K562 (cell line): ENCODE results near the gene RNF213. TPM values are rescaled to one million over a fixed set of nuclear protein-coding genes. Genes with fewer than 3 reads are reported as not detected.

Source experiments
- ATAC-seq: fragments of 200-7000 bp; cut with Tn5 transposase; 3 replicates; pipeline ENCODE4 v1.9.1; 2020; ENCODE audit warnings: moderate library complexity
- BruUV-seq: library from RNA; stranded (reverse); fragments of 400-500 nt; replicated peaks from 2 replicates; lab custom pipeline; 2021; lab: Mats Ljungman, UMichigan
- CTCF ChIA-PET: fragments of 300-600 bp; formaldehyde crosslinking; extraction: SDS; loops from one replicate; lab custom pipeline; 2021; ENCODE audit warnings: low intra/inter-chr PET ratio; lab: Yijun Ruan, JAX
- POLR2A ChIA-PET: fragments of 300-600, 350-650 bp; sonication (Branson Sonifier 250); formaldehyde crosslinking; extraction: SDS; loops from one replicate; lab custom pipeline; 2021; ENCODE audit warnings: antibody characterized with exemption, inconsistent platforms; lab: Yijun Ruan, JAX
- DNase-seq, 4 experiments: peaks; one replicate each; pipeline versions ENCODE4 v3.0.0 to v3.0.0-alpha.2; 2011 to 2018; ENCODE audit warnings: low spot score in 3 of 4, mixed read lengths in 3 of 4; ENCODE audit errors: extremely low read depth in 1 of 4
- FAIRE-seq: peaks from 2 replicates; lab custom pipeline; 2011; peaks lifted over from hg19 to GRCh38; lab: Jason Lieb, UNC
- H2AFZ ChIP-seq: 2 replicates; pipeline ENCODE4 v1.6.0; 2011; ENCODE audit warnings: low read depth, low read length, control low read depth, inconsistent platforms
- H3K27ac ChIP-seq: fragments of 200-600 bp; 3 replicates; pipeline ENCODE4 v1.8.0; 2011; ENCODE audit warnings: low read depth, mild to moderate bottlenecking, control low read depth, inconsistent platforms, low read length, moderate library complexity, mixed read lengths; ENCODE audit errors: extremely low read depth
- H3K27me3 ChIP-seq, 2 experiments: fragments of 300-600 bp in 1 of 2; 2 replicates in 1 of 2; 3 replicates in 1 of 2; pipeline versions ENCODE4 v1.6.0 to v1.8.0; 2011; ENCODE audit warnings: inconsistent platforms in 2 of 2, low read length in 2 of 2, mild to moderate bottlenecking in 1 of 2, mixed read lengths in 1 of 2, moderate library complexity in 1 of 2; ENCODE audit not compliant: control insufficient read depth in 2 of 2, insufficient read depth in 2 of 2
- H3K36me3 ChIP-seq: fragments of 300-600 bp; 3 replicates; pipeline ENCODE4 v1.8.0; 2011; ENCODE audit warnings: mild to moderate bottlenecking, low read length, inconsistent platforms; ENCODE audit not compliant: control insufficient read depth, insufficient read depth
- H3K4me1 ChIP-seq, 2 experiments: fragments of 200-600 bp in 1 of 2; replicated peaks in 1 of 2; 2 replicates in 1 of 2; 3 replicates in 1 of 2; pipeline versions ENCODE4 v1.5.1 to v1.8.0; 2011; ENCODE audit warnings: inconsistent platforms in 2 of 2, low read length in 2 of 2, mild to moderate bottlenecking in 1 of 2, mixed read lengths in 1 of 2, moderate library complexity in 1 of 2; ENCODE audit not compliant: control insufficient read depth in 2 of 2, insufficient read depth in 2 of 2
- H3K4me2 ChIP-seq: 2 replicates; pipeline ENCODE4 v1.6.1; 2011; ENCODE audit warnings: low read length, control low read depth, inconsistent platforms, mixed read lengths; ENCODE audit not compliant: insufficient read depth
- H3K4me3 ChIP-seq: fragments of 200-600 bp; sonication (generic), shearing (Covaris generic); 2 replicates; pipeline ENCODE4 v1.5.1; 2016; ENCODE audit warnings: control low read depth, inconsistent platforms
- H3K79me2 ChIP-seq: fragments of 200-600 bp; 3 replicates; pipeline ENCODE4 v1.8.0; 2011; ENCODE audit warnings: low read length, inconsistent platforms; ENCODE audit not compliant: control insufficient read depth, insufficient read depth
- H3K9ac ChIP-seq, 2 experiments: 2 replicates each; pipeline versions ENCODE4 v1.6.0 to v1.6.1; 2011; ENCODE audit warnings: low read depth in 2 of 2, low read length in 2 of 2, control low read depth in 1 of 2, inconsistent platforms in 1 of 2, mild to moderate bottlenecking in 1 of 2, mixed read lengths in 1 of 2; ENCODE audit not compliant: insufficient read depth in 1 of 2
- H3K9me1 ChIP-seq: one replicate; pipeline ENCODE4 v1.6.0; 2011; ENCODE audit warnings: inconsistent platforms, mild to moderate bottlenecking, low read length, moderate library complexity; ENCODE audit not compliant: control insufficient read depth, insufficient read depth
- H3K9me3 ChIP-seq: replicated peaks from 2 replicates; pipeline ENCODE4 v1.5.1; 2011; ENCODE audit warnings: low read depth, low read length, inconsistent platforms; ENCODE audit not compliant: control insufficient read depth, insufficient read depth
- H4K20me1 ChIP-seq: replicated peaks from 2 replicates; pipeline ENCODE4 v1.6.1; 2011; ENCODE audit warnings: low read length, inconsistent platforms, mixed read lengths; ENCODE audit not compliant: control insufficient read depth, insufficient read depth
- CLOCK ChIP-seq: fragments of 250-450 bp; sonication (Bioruptor Pico); IDR thresholded peaks from 2 replicates; pipeline ENCODE4 v1.4.0; 2020; ENCODE audit warnings: mild to moderate bottlenecking, moderate library complexity, borderline replicate concordance
- TEAD4 ChIP-seq, 2 experiments: sonication (generic) in 1 of 2; formaldehyde crosslinking in 1 of 2; IDR thresholded peaks; 2 replicates each; pipeline versions ENCODE4 v1.6.1 to v1.8.0; 2012 to 2022; ENCODE audit warnings: borderline replicate concordance in 1 of 2, inconsistent platforms in 1 of 2, low read length in 1 of 2, mild to moderate bottlenecking in 1 of 2, missing genetic modification reagents in 1 of 2
- WGBS: fragments of 100-300 bp; shearing (Covaris generic); methylation state at CpG from one replicate; pipeline ENCODE4 v1.1.6; 2016; ENCODE audit warnings: low coverage, mixed read lengths; ENCODE audit not compliant: insufficient coverage; ENCODE audit errors: missing lambda C conversion rate; 5-methylcytosine and 5-hydroxymethylcytosine counted together
- in situ Hi-C: fragments of 300-500 bp; cut with MboI; formaldehyde crosslinking; loops from 4 replicates; pipeline ENCODE4 v1.15.0; 2018; ENCODE audit warnings: inconsistent platforms, mixed read lengths
- intact Hi-C: fragments of 100-400 bp; cut with micrococcal nuclease; formaldehyde crosslinking; loops from 2 replicates; pipeline ENCODE4 v1.14.2; 2022
- polyA plus RNA-seq, 8 experiments: library from polyadenylated mRNA; depleted of rRNA in 4 of 8; stranded (reverse) in 5 of 8; unstranded in 3 of 8; fragments of >200 nt; fragmentation: Nextera tagmentation in 2 of 8; fragmentation: Illumina TruSeq in 1 of 8; extraction: Ambion mirVana in 2 of 8; extraction: Trizol in 1 of 8; gene quantifications; 2 replicates each; pipeline versions ENCODE4 v1.2.1 to v1.2.3, GENCODE V29; 2011 to 2014; ENCODE audit warnings: inconsistent platforms in 1 of 8, missing spikeins in 1 of 8
- total RNA-seq, 7 experiments: library from RNA; depleted of rRNA in 6 of 7; stranded (reverse); fragments of >200 nt in 6 of 7; fragmentation: Illumina TruSeq in 2 of 7; extraction: Trizol in 2 of 7; gene quantifications; 2 replicates each; pipeline versions ENCODE4 v1.2.1 to v1.2.3, GENCODE V29; 2011 to 2021; ENCODE audit warnings: low replicate concordance in 1 of 7

Gene RNF213
- total and polyA plus RNA-seq, 9 of the 15 experiments (the other 6 are each of a cell fraction or from before 2014, with no cell fraction given): 5.3 to 33.6 (median 17.9) TPM

- H3K27me3 ChIP-seq: no peaks in the 10 kb centered on the region
- H3K9ac ChIP-seq: no peak overlapping the region
- POLR2A ChIA-PET: interaction anchor here (0.8 to 1.4 kb wide), 2 partner anchors 9 kb away, joined by 3 to 5 read pairs; no protein-coding TSS in a partner anchor
- intact Hi-C loops: no loop called here
- in situ Hi-C loops: no loop called here
- CTCF ChIA-PET: no interaction called here
- peaks cover 3% of the 10 kb centered on the region for H3K9me1 ChIP-seq
- TF ChIP-seq CLOCK (CRISPR knock-in tag): no peak
- TF ChIP-seq TEAD4 (IDR thresholded peaks at IDR 0.05; ENCODE audit: low read length): no peak
- TF ChIP-seq TEAD4 (CRISPR knock-in tag; IDR thresholded peaks at IDR 0.05; ENCODE audit: borderline replicate concordance): no peak
- FAIRE-seq (no peak), ATAC-seq (no peak), DNase-seq (no peak)
- 77% methylated on average over 9 of the region's 9 CpGs for WGBS
- H3K4me1 ChIP-seq: peaks cover 5 to 13% of the 10 kb centered on the region in 2 experiments; a peak in 3 of 5 replicates
- no peaks in the 10 kb centered on the region for H3K9me3 ChIP-seq
- H3K79me2 ChIP-seq: no peaks in the 10 kb centered on the region
- BruUV-seq: no TSS peak
- no peak overlapping the region for H3K27ac ChIP-seq
- H2AFZ ChIP-seq: no peak overlapping the region
- peaks cover 34% of the 10 kb centered on the region; the same call in 1 of the 3 replicates for H3K36me3 ChIP-seq
- no peak overlapping the region for H3K4me2 ChIP-seq
- peaks cover 7% of the 10 kb centered on the region for H4K20me1 ChIP-seq
- H3K4me3 ChIP-seq: no peak overlapping the region
These were observed 26.4 kb downstream of the RNF213 start for GRCh38 chr17:80287038-80287437.
